HepG2 (cell line): Measurements from ENCODE around the gene FBXW2. TPM values are rescaled to one million over a fixed set of nuclear protein-coding genes. Genes with fewer than 3 reads are reported as not detected.

Experiments
- ATAC-seq: fragments of 200-7000 bp; cut with Tn5 transposase; 3 replicates; pipeline ENCODE4 v1.9.1; 2020; ENCODE audit warnings: mild to moderate bottlenecking, moderate library complexity
- BruUV-seq: library from RNA; stranded (reverse); fragments of 400-500 nt; replicated peaks from 2 replicates; lab custom pipeline; 2021; lab: Mats Ljungman, UMichigan
- CTCF ChIA-PET: fragments of 300-600 bp; formaldehyde crosslinking; extraction: SDS; loops from one replicate; lab custom pipeline; 2021; ENCODE audit warnings: low total read pairs, inconsistent platforms, low intra/inter-chr PET ratio; lab: Yijun Ruan, JAX
- POLR2A ChIA-PET: fragments of 350-600 bp; sonication (Branson Sonifier 250); formaldehyde crosslinking; loops from one replicate; lab custom pipeline; 2020; ENCODE audit warnings: antibody characterized with exemption, inconsistent platforms; lab: Yijun Ruan, JAX
- DNase-seq: peaks from one replicate; pipeline ENCODE4 v3.0.0-alpha.2; 2015; ENCODE audit warnings: low spot score
- FAIRE-seq: peaks from 3 replicates; lab custom pipeline; 2011; peaks lifted over from hg19 to GRCh38; lab: Jason Lieb, UNC
- H2AFZ ChIP-seq: one replicate; pipeline ENCODE4 v1.6.1; 2011; ENCODE audit warnings: low read length, inconsistent platforms
- H3K27ac ChIP-seq: fragments of 300-600 bp; 3 replicates; pipeline ENCODE4 v1.8.0; 2011; ENCODE audit warnings: mixed run types, mild to moderate bottlenecking, mixed read lengths, low read length, inconsistent platforms; ENCODE audit not compliant: insufficient read depth; ENCODE audit errors: extremely low read length
- H3K27me3 ChIP-seq, 2 experiments: fragments of 200-600 bp in 1 of 2; 2 replicates in 1 of 2; 3 replicates in 1 of 2; pipeline versions ENCODE4 v1.6.0 to v1.8.0; 2011; ENCODE audit warnings: low read length in 2 of 2, mild to moderate bottlenecking in 2 of 2, moderate library complexity in 2 of 2, inconsistent platforms in 1 of 2; ENCODE audit not compliant: insufficient read depth in 2 of 2, control insufficient read depth in 1 of 2
- H3K36me3 ChIP-seq, 2 experiments: fragments of 200-600 bp in 1 of 2; replicated peaks in 1 of 2; 2 replicates in 1 of 2; 3 replicates in 1 of 2; pipeline versions ENCODE4 v1.5.1 to v1.8.0; 2011; ENCODE audit warnings: low read length in 2 of 2, inconsistent platforms in 1 of 2; ENCODE audit not compliant: insufficient read depth in 2 of 2, control insufficient read depth in 1 of 2
- H3K4me1 ChIP-seq: 2 replicates; pipeline ENCODE4 v1.5.1; 2012; ENCODE audit warnings: low read length, inconsistent platforms; ENCODE audit not compliant: insufficient read depth
- H3K4me2 ChIP-seq: 2 replicates; pipeline ENCODE4 v1.6.0; 2011; ENCODE audit warnings: low read depth, low read length, inconsistent platforms
- H3K4me3 ChIP-seq, 3 experiments: fragments of 200-600 bp in 1 of 3; sonication (generic), shearing (Covaris generic) in 1 of 3; replicated peaks in 1 of 3; 2 replicates each; pipeline ENCODE4 v1.5.1; 2011 to 2016; ENCODE audit warnings: low read length in 3 of 3, inconsistent platforms in 2 of 3, low read depth in 2 of 3, mild to moderate bottlenecking in 2 of 3, control low read depth in 1 of 3, mixed read lengths in 1 of 3; ENCODE audit not compliant: insufficient read depth in 1 of 3
- H3K79me2 ChIP-seq: one replicate; pipeline ENCODE4 v1.6.1; 2011; ENCODE audit warnings: low read length, inconsistent platforms; ENCODE audit not compliant: insufficient read depth
- H3K9ac ChIP-seq: 2 replicates; pipeline ENCODE4 v1.6.0; 2011; ENCODE audit warnings: mild to moderate bottlenecking, low read depth, low read length, inconsistent platforms; ENCODE audit not compliant: insufficient read depth
- H3K9me3 ChIP-seq: 2 replicates; pipeline ENCODE4 v1.5.1; 2012; ENCODE audit warnings: mild to moderate bottlenecking, low read length
- H4K20me1 ChIP-seq: 2 replicates; pipeline ENCODE4 v1.6.0; 2011; ENCODE audit warnings: inconsistent platforms, mild to moderate bottlenecking, low read length, moderate library complexity; ENCODE audit not compliant: insufficient read depth
- FOXO4 ChIP-seq: sonication (generic); formaldehyde crosslinking; conservative IDR thresholded peaks from 2 replicates; pipeline ENCODE4 v1.8.1; 2023; ENCODE audit warnings: missing genetic modification reagents
- JDP2 ChIP-seq: sonication (generic); formaldehyde crosslinking; IDR thresholded peaks from 2 replicates; pipeline ENCODE4 v1.8.1; 2022; ENCODE audit warnings: missing genetic modification reagents, borderline replicate concordance
- KMT2A ChIP-seq: sonication (generic); formaldehyde crosslinking; IDR thresholded peaks from 2 replicates; pipeline ENCODE4 v1.4.0; 2020; ENCODE audit warnings: missing genetic modification reagents
- PBX2 ChIP-seq: IDR thresholded peaks from 2 replicates; pipeline ENCODE4 v1.6.1; 2016; ENCODE audit warnings: control low read depth
- RBFOX2 ChIP-seq: fragments of 200-400 bp; formaldehyde crosslinking; IDR thresholded peaks from 2 replicates; pipeline ENCODE4 v1.6.1; 2017; ENCODE audit warnings: low read depth, mild to moderate bottlenecking, low read length
- ZBTB37 ChIP-seq: sonication (generic); formaldehyde crosslinking; IDR thresholded peaks from 2 replicates; pipeline ENCODE4 v1.4.0; 2020; ENCODE audit warnings: mild to moderate bottlenecking, missing genetic modification reagents
- ZBTB42 ChIP-seq: sonication (generic); formaldehyde crosslinking; IDR thresholded peaks from 2 replicates; pipeline ENCODE4 v1.5.0; 2020; ENCODE audit warnings: mild to moderate bottlenecking, missing genetic modification reagents
- ZNF276 ChIP-seq: sonication (generic); formaldehyde crosslinking; IDR thresholded peaks from 2 replicates; pipeline ENCODE4 v1.4.0; 2020; ENCODE audit warnings: mild to moderate bottlenecking, low read depth, missing genetic modification reagents
- ZNF3 ChIP-seq: IDR thresholded peaks from 2 replicates; pipeline ENCODE4 v1.7.0; 2017; ENCODE audit warnings: inconsistent platforms
- WGBS: methylation state at CpG from one replicate; pipeline ENCODE4 v1.1.6; 2017; ENCODE audit warnings: low lambda C conversion rate; 5-methylcytosine and 5-hydroxymethylcytosine counted together
- in situ Hi-C: cut with HindIII; loops from 2 replicates; pipeline ENCODE4 v1.10.0; 2017; ENCODE audit warnings: low pct_unique_long_range_greater_than_20kb; ENCODE audit not compliant: extremely low pct_ligation_motif_present
- intact Hi-C: fragments of 100-400 bp; cut with micrococcal nuclease; formaldehyde crosslinking; loops from one replicate; pipeline ENCODE4 v1.10.0; 2022; ENCODE audit not compliant: unreplicated experiment
- polyA plus RNA-seq, 8 experiments: library from polyadenylated mRNA; depleted of rRNA in 3 of 8; stranded (reverse) in 7 of 8; unstranded in 1 of 8; fragments of >200 nt; fragmentation: Illumina TruSeq in 4 of 8; extraction: Trizol in 4 of 8; gene quantifications; 2 replicates each; pipeline versions ENCODE4 v1.2.1 to v1.2.3, GENCODE V29; 2011 to 2016; ENCODE audit warnings: low read depth in 4 of 8, missing spikeins in 1 of 8, mixed read lengths in 1 of 8; ENCODE audit not compliant: insufficient read depth in 1 of 8
- total RNA-seq, 5 experiments: library from RNA; depleted of rRNA; stranded (reverse); fragments of >200 nt; fragmentation: Illumina TruSeq; extraction: Trizol; gene quantifications; 2 replicates each; pipeline ENCODE4 v1.2.3, GENCODE V29; 2016; ENCODE audit warnings: low read depth in 1 of 5

Gene FBXW2
- total and polyA plus RNA-seq, 2 of the 13 experiments (the other 11 are each of a cell fraction or from before 2014, with no cell fraction given) = 35.4 to 43.1 TPM

GRCh38 chr9:120734607-120735410 is 58.4 kb downstream of the FBXW2 start:
- H3K9ac ChIP-seq = 0 out of 2 replicates have a peak overlapping the region, but pooled peaks have one; percentile 9
- intact Hi-C loops = loop anchor here (5.0 kb wide), 1 partner anchor 118 kb away; no protein-coding TSS in a partner anchor
- no TSS peak for BruUV-seq
- H3K27me3 ChIP-seq = no peaks in the 10 kb centered on the region
- H3K4me3 ChIP-seq = peak overlapping the region in 1 of 3 experiments; percentile 4; a peak in 1 of 6 replicates
- FAIRE-seq (no peak), ATAC-seq (peak; percentile 4; the same call in 2 of the 3 replicates), DNase-seq (no peak)
- H3K4me2 ChIP-seq = peak overlapping the region; percentile 34
- ChIA-PET POLR2A (interaction anchor here (0.6 to 1.6 kb wide), 3 partner anchors 20 to 95 kb away, joined by 3 to 4 read pairs (median 3); no protein-coding TSS in a partner anchor), CTCF (no interaction called here)
- 11% methylated on average over 1 of the region's 2 CpGs for WGBS
- H3K4me1 ChIP-seq = peaks cover 66% of the 10 kb centered on the region
- H3K79me2 ChIP-seq = no peaks in the 10 kb centered on the region
- H2AFZ ChIP-seq = no peak overlapping the region
- in situ Hi-C loops = loop anchor here (5.0 kb wide), 1 partner anchor 113 kb away; no protein-coding TSS in a partner anchor
- no peaks in the 10 kb centered on the region for H4K20me1 ChIP-seq
- no peaks in the 10 kb centered on the region for H3K9me3 ChIP-seq
- H3K27ac ChIP-seq = peak overlapping the region; percentile 65
- TF ChIP-seq ZNF3 (CRISPR knock-in tag) (peak; percentile 95), ZNF276 (no peak), JDP2 (no peak)
- TF ChIP-seq, all 625 proteins: peak for 1
- no peaks in the 10 kb centered on the region for H3K36me3 ChIP-seq

- H3K4me2 ChIP-seq = no peak overlapping the region
- DNase-seq = peak; percentile 82
- no peaks in the 10 kb centered on the region for H3K36me3 ChIP-seq
- no peaks in the 10 kb centered on the region for H4K20me1 ChIP-seq
- H3K4me1 ChIP-seq = peaks cover 70% of the 10 kb centered on the region
- CTCF ChIA-PET = no interaction called here
- POLR2A ChIA-PET = interaction anchor here (0.9 to 3.6 kb wide), 2 partner anchors 18 to 23 kb away, joined by 3 to 31 read pairs; partner anchors contain the start of gene MEGF9
- peak; percentile 79 for FAIRE-seq
- peak overlapping the region in 1 of 3 experiments; percentile 1; a peak in 1 of 6 replicates for H3K4me3 ChIP-seq
- intact Hi-C loops (loop anchor here (5.0 kb wide), 1 partner anchor 116 kb away; no protein-coding TSS in a partner anchor), in situ Hi-C loops (loop anchor here (5.0 kb wide), 1 partner anchor 111 kb away; no protein-coding TSS in a partner anchor)
- peak; percentile 51 for ATAC-seq
- H3K9ac ChIP-seq = no peak overlapping the region
- H3K27me3 ChIP-seq = no peaks in the 10 kb centered on the region
- WGBS = 9% methylated on average over 4 of the region's 5 CpGs
- no peaks in the 10 kb centered on the region for H3K79me2 ChIP-seq
- no peak overlapping the region for H2AFZ ChIP-seq
- BruUV-seq = no TSS peak
- H3K9me3 ChIP-seq = no peaks in the 10 kb centered on the region
- H3K27ac ChIP-seq = no peak overlapping the region
- TF ChIP-seq ZBTB37 (CRISPR knock-in tag) (no peak), RBFOX2 (no peak), PBX2 (CRISPR knock-in tag) (peak; percentile 22; the same call in 1 of the 2 replicates), ZBTB42 (CRISPR knock-in tag) (no peak), KMT2A (CRISPR knock-in tag) (no peak), FOXO4 (CRISPR knock-in tag) (no peak)
Observed at GRCh38 chr9:120733190-120733589, 60.0 kb downstream of the FBXW2 start.
